Measurements from ENCODE around the gene UBR2.
"Not testable (repeated sequence)": the region's sequence is repeated elsewhere in the genome, so short reads cannot be mapped to it uniquely, and the experiment has no call there.

The UBR2 gene

GRCh38 chr6:42733867-42734481 lies 170.1 kb downstream of the UBR2 start:
- H3K79me1 ChIP-seq (replicated peaks; ENCODE audit: low read length, poor library complexity, severe bottlenecking); H3K4me1 ChIP-seq (ENCODE audit: control insufficient read depth, insufficient read depth, low read depth, low read length); H3K36me3 ChIP-seq (ENCODE audit: control insufficient read depth in 1 of 2, insufficient read depth in 2 of 2, low read depth in 1 of 2, low read length in 2 of 2); H2BK12ac ChIP-seq (ENCODE audit: low read length in 2 of 2); H3K4ac ChIP-seq (ENCODE audit: low read depth in 1 of 2, low read length in 2 of 2); H4K91ac ChIP-seq (ENCODE audit: low read length); H2AK5ac ChIP-seq (ENCODE audit: low read length, severe bottlenecking); H2BK120ac ChIP-seq (ENCODE audit: low read depth, low read length); H2AFZ ChIP-seq (ENCODE audit: low read depth, low read length); H3K4me2 ChIP-seq (ENCODE audit: low read length, poor library complexity, severe bottlenecking); H4K8ac ChIP-seq (ENCODE audit: low read length); H3K9me3 ChIP-seq (ENCODE audit: control insufficient read depth, low read length); H2BK5ac ChIP-seq (ENCODE audit: low read depth, low read length, poor library complexity, severe bottlenecking); H3K18ac ChIP-seq (ENCODE audit: low read depth in 1 of 2, low read length in 2 of 2); H2BK15ac ChIP-seq (ENCODE audit: low read depth, poor library complexity, severe bottlenecking); H3K27ac ChIP-seq (ENCODE audit: low read length, poor library complexity, severe bottlenecking); H3K4me3 ChIP-seq (ENCODE audit: insufficient read depth in 1 of 2, low read depth in 1 of 2, low read length in 2 of 2); H3K27me3 ChIP-seq (ENCODE audit: control insufficient read depth in 1 of 2, insufficient read depth in 1 of 2, low read length in 2 of 2); H3K23ac ChIP-seq (ENCODE audit: low read length in 2 of 2); H3K9ac ChIP-seq (ENCODE audit: low read length); H3K14ac ChIP-seq (ENCODE audit: low read length in 2 of 2): not testable (repeated sequence)
- 74% methylated on average over 10 of the region's 13 CpGs for WGBS
- peak; percentile 18 for DNase-seq

DNA sequence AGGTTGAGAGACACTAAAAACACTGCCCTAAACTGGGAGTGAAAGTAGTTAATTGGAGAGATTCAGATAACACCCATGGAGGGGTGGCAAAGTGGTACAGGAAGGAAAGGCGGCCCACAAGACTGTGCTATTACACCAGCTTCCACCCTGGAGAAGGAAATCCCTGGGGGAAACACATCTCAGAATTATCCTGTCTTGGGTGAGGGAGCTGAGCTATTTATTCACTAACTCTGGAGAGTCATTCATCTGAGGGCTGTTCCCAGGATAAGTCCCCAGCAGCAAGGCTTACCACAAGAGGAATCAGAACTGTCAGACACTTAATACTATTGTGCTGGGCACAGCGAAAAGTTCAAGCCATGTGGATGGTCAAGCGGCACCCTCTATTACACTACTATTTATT lies 172.1 kb downstream of the UBR2 start:
- Histone ChIP-seq H3K14ac (ENCODE audit: low read length in 2 of 2) (no peak overlapping the region), H3K9ac (ENCODE audit: low read length) (no peak overlapping the region), H2AK5ac (ENCODE audit: low read length, severe bottlenecking) (no peak overlapping the region), H3K36me3 (ENCODE audit: control insufficient read depth in 1 of 2, insufficient read depth in 2 of 2, low read depth in 1 of 2, low read length in 2 of 2) (no peaks in the 10 kb centered on the region), H3K27me3 (ENCODE audit: control insufficient read depth in 1 of 2, insufficient read depth in 1 of 2, low read length in 2 of 2) (no peaks in the 10 kb centered on the region), H2BK120ac (ENCODE audit: low read depth, low read length) (no peak overlapping the region), H3K4me3 (ENCODE audit: insufficient read depth in 1 of 2, low read depth in 1 of 2, low read length in 2 of 2) (no peak overlapping the region), H3K27ac (ENCODE audit: low read length, poor library complexity, severe bottlenecking) (no peak overlapping the region), H3K4me1 (ENCODE audit: control insufficient read depth, insufficient read depth, low read depth, low read length) (peaks cover 3% of the 10 kb centered on the region), H3K9me3 (ENCODE audit: control insufficient read depth, low read length) (no peaks in the 10 kb centered on the region), H3K79me1 (replicated peaks; ENCODE audit: low read length, poor library complexity, severe bottlenecking) (no peaks in the 10 kb centered on the region), H2BK12ac (ENCODE audit: low read length in 2 of 2) (no peak overlapping the region), H3K4ac (ENCODE audit: low read depth in 1 of 2, low read length in 2 of 2) (no peak overlapping the region), H3K4me2 (ENCODE audit: low read length, poor library complexity, severe bottlenecking) (no peak overlapping the region), H3K23ac (ENCODE audit: low read length in 2 of 2) (no peak overlapping the region), H2AFZ (ENCODE audit: low read depth, low read length) (no peak overlapping the region), H4K8ac (ENCODE audit: low read length) (no peak overlapping the region), H4K91ac (ENCODE audit: low read length) (no peak overlapping the region), H2BK15ac (ENCODE audit: low read depth, poor library complexity, severe bottlenecking) (no peak overlapping the region), H2BK5ac (ENCODE audit: low read depth, low read length, poor library complexity, severe bottlenecking) (no peak overlapping the region), H3K18ac (ENCODE audit: low read depth in 1 of 2, low read length in 2 of 2) (no peak overlapping the region)
- DNase-seq = no peak
- 100% methylated on average over 3 of the region's 3 CpGs for WGBS

DNA sequence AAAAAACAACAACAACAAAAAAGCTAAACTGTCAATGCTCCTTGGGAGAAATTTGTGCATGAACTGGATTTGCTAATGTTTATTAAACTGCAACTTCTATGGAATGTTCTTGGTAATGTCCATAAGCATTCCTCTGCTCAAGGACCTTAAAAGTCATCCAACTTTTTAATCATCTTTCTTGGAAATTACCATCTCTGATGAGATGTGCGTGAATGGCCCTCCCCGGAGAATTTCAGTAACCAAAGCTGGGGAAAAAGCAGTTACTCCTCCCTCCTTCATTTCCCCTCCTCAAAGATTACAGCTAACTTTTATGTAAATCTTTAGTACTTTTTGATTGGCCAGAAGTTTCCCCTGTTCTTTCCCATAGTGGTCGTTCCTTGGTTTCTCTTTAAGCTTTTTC lies 176.9 kb downstream of the UBR2 start:
- Histone ChIP-seq H2AK5ac (ENCODE audit: low read length, severe bottlenecking) (no peak overlapping the region), H2BK15ac (ENCODE audit: low read depth, poor library complexity, severe bottlenecking) (no peak overlapping the region), H3K27ac (ENCODE audit: low read length, poor library complexity, severe bottlenecking) (no peak overlapping the region), H2BK120ac (ENCODE audit: low read depth, low read length) (no peak overlapping the region), H4K8ac (ENCODE audit: low read length) (no peak overlapping the region), H3K4ac (ENCODE audit: low read depth in 1 of 2, low read length in 2 of 2) (no peak overlapping the region), H3K18ac (ENCODE audit: low read depth in 1 of 2, low read length in 2 of 2) (no peak overlapping the region), H2BK5ac (ENCODE audit: low read depth, low read length, poor library complexity, severe bottlenecking) (no peak overlapping the region), H3K4me3 (ENCODE audit: insufficient read depth in 1 of 2, low read depth in 1 of 2, low read length in 2 of 2) (no peak overlapping the region), H3K4me1 (ENCODE audit: control insufficient read depth, insufficient read depth, low read depth, low read length) (peaks cover 16% of the 10 kb centered on the region), H2AFZ (ENCODE audit: low read depth, low read length) (no peak overlapping the region), H3K79me1 (replicated peaks; ENCODE audit: low read length, poor library complexity, severe bottlenecking) (no peaks in the 10 kb centered on the region), H3K14ac (ENCODE audit: low read length in 2 of 2) (no peak overlapping the region), H3K27me3 (ENCODE audit: control insufficient read depth in 1 of 2, insufficient read depth in 1 of 2, low read length in 2 of 2) (no peaks in the 10 kb centered on the region), H4K91ac (ENCODE audit: low read length) (no peak overlapping the region), H3K36me3 (ENCODE audit: control insufficient read depth in 1 of 2, insufficient read depth in 2 of 2, low read depth in 1 of 2, low read length in 2 of 2) (peaks cover 3 to 10% of the 10 kb centered on the region in 2 experiments), H3K23ac (ENCODE audit: low read length in 2 of 2) (no peak overlapping the region), H3K9ac (ENCODE audit: low read length) (peak overlapping the region; percentile 57), H3K9me3 (ENCODE audit: control insufficient read depth, low read length) (no peaks in the 10 kb centered on the region), H2BK12ac (ENCODE audit: low read length in 2 of 2) (no peak overlapping the region), H3K4me2 (ENCODE audit: low read length, poor library complexity, severe bottlenecking) (no peak overlapping the region)
- DNase-seq = no peak
- WGBS = 100% methylated on average over 2 of the region's 3 CpGs

DNA sequence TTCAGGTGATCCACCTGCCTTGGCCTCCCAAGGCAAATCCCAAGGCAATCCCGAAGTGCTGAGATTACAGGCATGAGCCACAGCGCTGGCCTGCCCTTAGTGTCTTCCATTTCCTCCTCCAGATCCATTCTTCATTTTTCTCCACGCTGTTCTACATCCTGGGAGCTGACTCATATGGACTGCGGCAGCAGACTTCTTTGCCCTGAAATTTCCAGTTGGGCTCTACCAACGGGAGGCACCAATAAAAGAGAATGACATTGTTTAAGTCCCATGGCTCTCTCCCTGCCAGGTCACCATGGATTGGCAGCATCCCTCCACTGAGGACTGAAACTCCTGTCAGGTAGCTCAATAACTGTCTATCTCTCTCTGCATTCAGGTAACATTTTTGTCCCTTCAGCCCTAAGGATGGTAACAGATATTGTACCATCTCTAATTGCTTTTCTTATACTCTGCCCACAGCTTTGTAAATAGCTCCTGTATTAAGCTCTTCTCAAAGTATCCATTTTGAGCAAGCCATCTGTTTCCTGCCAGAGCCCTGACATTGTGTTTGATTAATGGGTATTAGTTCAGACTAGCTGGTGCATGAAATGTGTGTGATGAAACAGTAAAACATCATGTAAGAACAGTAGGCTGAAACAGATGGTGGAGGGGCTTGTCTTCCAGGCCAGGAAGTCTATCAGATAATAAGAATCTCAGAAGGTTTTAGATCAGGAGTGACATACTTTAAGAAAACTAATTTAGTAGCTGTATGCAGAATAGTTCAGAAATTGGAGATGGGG lies 178.5 kb downstream of the UBR2 start:
- no peak overlapping the region for H2AK5ac ChIP-seq (ENCODE audit: low read length, severe bottlenecking)
- H3K14ac ChIP-seq (ENCODE audit: low read length in 2 of 2) = no peak overlapping the region
- peaks cover 3 to 10% of the 10 kb centered on the region in 2 experiments for H3K36me3 ChIP-seq (ENCODE audit: control insufficient read depth in 1 of 2, insufficient read depth in 2 of 2, low read depth in 1 of 2, low read length in 2 of 2)
- no peak overlapping the region for H2BK5ac ChIP-seq (ENCODE audit: low read depth, low read length, poor library complexity, severe bottlenecking)
- peak overlapping the region; percentile 12 for H4K8ac ChIP-seq (ENCODE audit: low read length)
- no peaks in the 10 kb centered on the region for H3K79me1 ChIP-seq (replicated peaks; ENCODE audit: low read length, poor library complexity, severe bottlenecking)
- no peak overlapping the region for H2BK12ac ChIP-seq (ENCODE audit: low read length in 2 of 2)
- H3K4me3 ChIP-seq (ENCODE audit: insufficient read depth in 1 of 2, low read depth in 1 of 2, low read length in 2 of 2) = peak overlapping the region in 1 of 2 experiments; percentile 9
- H4K91ac ChIP-seq (ENCODE audit: low read length) = no peak overlapping the region
- H3K4me2 ChIP-seq (ENCODE audit: low read length, poor library complexity, severe bottlenecking) = no peak overlapping the region
- peak; percentile 81 for DNase-seq
- no peak overlapping the region for H2BK120ac ChIP-seq (ENCODE audit: low read depth, low read length)
- no peak overlapping the region for H3K4ac ChIP-seq (ENCODE audit: low read depth in 1 of 2, low read length in 2 of 2)
- H3K4me1 ChIP-seq (ENCODE audit: control insufficient read depth, insufficient read depth, low read depth, low read length) = peaks cover 14% of the 10 kb centered on the region
- H3K9me3 ChIP-seq (ENCODE audit: control insufficient read depth, low read length) = no peaks in the 10 kb centered on the region
- 55% methylated on average over 5 of the region's 5 CpGs for WGBS
- H3K9ac ChIP-seq (ENCODE audit: low read length) = no peak overlapping the region
- peak overlapping the region; percentile 56 for H3K27ac ChIP-seq (ENCODE audit: low read length, poor library complexity, severe bottlenecking)
- H3K18ac ChIP-seq (ENCODE audit: low read depth in 1 of 2, low read length in 2 of 2) = no peak overlapping the region
- H3K27me3 ChIP-seq (ENCODE audit: control insufficient read depth in 1 of 2, insufficient read depth in 1 of 2, low read length in 2 of 2) = no peaks in the 10 kb centered on the region
- H2AFZ ChIP-seq (ENCODE audit: low read depth, low read length) = no peak overlapping the region
- peak overlapping the region in 1 of 2 experiments; percentile 77 for H3K23ac ChIP-seq (ENCODE audit: low read length in 2 of 2)
- H2BK15ac ChIP-seq (ENCODE audit: low read depth, poor library complexity, severe bottlenecking) = no peak overlapping the region

All from mesenchymal stem cell (in vitro differentiated cells and primary cell).